ENCODE measurements around the gene IQCH.

IQCH gene

GRCh38 chr15:67506775-67507747 is 252.5 kb downstream of the IQCH start:
- Histone ChIP-seq H3K9me3 (ENCODE audit: control insufficient read depth, low read length) (no peaks in the 10 kb centered on the region), H3K27ac (ENCODE audit: insufficient read depth, low read depth, low read length, poor library complexity, severe bottlenecking) (no peak overlapping the region), H3K4me3 (ENCODE audit: insufficient read depth, low read depth, low read length) (no peak overlapping the region), H3K4me1 (ENCODE audit: control insufficient read depth, insufficient read depth, low read length) (peaks cover under 1% of the 10 kb centered on the region), H3K27me3 (ENCODE audit: control insufficient read depth, insufficient read depth, low read length, poor library complexity, severe bottlenecking) (no peaks in the 10 kb centered on the region), H3K36me3 (ENCODE audit: control insufficient read depth, insufficient read depth, low read length) (no peaks in the 10 kb centered on the region)
- 89 to 95% methylated on average over 9 to 11 of the region's 11 CpGs for WGBS, 2 experiments

- 89 to 93% methylated on average over 2 of the region's 3 CpGs for WGBS, 2 experiments
- H3K27me3 ChIP-seq (ENCODE audit: control insufficient read depth, insufficient read depth, low read length, poor library complexity, severe bottlenecking): no peaks in the 10 kb centered on the region
- H3K36me3 ChIP-seq (ENCODE audit: control insufficient read depth, insufficient read depth, low read length): no peaks in the 10 kb centered on the region
- H3K27ac ChIP-seq (ENCODE audit: insufficient read depth, low read depth, low read length, poor library complexity, severe bottlenecking): no peak overlapping the region
- no peaks in the 10 kb centered on the region for H3K9me3 ChIP-seq (ENCODE audit: control insufficient read depth, low read length)
- H3K4me3 ChIP-seq (ENCODE audit: insufficient read depth, low read depth, low read length): no peak overlapping the region
- no peaks in the 10 kb centered on the region for H3K4me1 ChIP-seq (ENCODE audit: control insufficient read depth, insufficient read depth, low read length)
These were observed 253.8 kb downstream of the IQCH start for GRCh38 chr15:67508407-67508806.

DNA sequence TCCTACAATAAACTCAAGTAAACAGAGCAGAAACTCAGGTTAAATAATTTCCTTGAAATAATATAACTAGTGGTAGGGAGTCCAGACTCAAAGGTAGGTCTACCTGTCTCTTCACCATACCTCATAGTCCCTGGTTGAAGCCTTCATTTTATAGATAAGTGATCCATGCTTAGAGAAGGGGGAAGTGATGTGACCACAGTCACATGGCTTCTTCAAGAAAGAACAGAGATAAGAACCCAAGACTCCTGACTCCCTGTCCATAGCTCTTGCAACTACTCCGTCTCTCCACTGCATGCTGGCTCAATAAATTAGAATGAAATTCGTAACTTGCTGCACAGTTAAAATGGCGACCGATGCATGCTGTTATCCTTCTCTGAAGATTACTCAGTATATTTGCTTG is 255.3 kb downstream of the IQCH start:
- WGBS, 2 experiments: 95 to 96% methylated on average over 4 of the region's 4 CpGs
- no peaks in the 10 kb centered on the region for H3K9me3 ChIP-seq (ENCODE audit: control insufficient read depth, low read length)

DNA sequence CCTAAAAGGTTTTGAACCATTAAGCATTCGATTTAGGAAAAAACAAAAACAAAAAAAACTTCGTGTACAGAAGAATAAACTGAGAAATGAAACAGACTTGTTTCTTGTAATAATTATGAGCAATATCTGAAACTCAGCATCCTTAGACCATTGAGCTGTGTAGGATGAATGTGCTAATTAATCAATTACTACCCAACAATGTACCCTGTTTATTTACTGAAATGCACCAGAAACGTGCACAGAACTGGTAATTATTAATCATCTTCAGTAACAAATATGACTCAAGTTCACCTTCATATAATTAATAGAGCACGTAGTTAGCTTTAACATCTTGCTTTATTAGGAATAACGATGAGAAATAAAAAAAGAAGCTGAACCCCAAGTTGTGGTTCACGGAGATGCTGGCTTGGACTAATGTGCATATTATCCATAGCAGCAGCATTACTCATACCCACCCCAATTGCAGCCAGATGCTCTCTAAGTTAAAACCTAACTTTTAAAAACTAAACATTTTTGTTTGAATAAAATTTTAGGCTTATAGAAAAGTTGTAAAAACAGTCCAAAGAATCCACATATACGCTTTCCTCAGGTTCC is 256.1 kb downstream of the IQCH start:
- 90 to 97% methylated on average over 5 to 7 of the region's 7 CpGs for WGBS, 2 experiments
- H3K4me3 ChIP-seq (ENCODE audit: insufficient read depth, low read depth, low read length): no peak overlapping the region

More for the DNA sequence above, 255.3 kb downstream of the IQCH start:
- Histone ChIP-seq H3K27me3 (ENCODE audit: control insufficient read depth, insufficient read depth, low read length, poor library complexity, severe bottlenecking) (no peaks in the 10 kb centered on the region), H3K27ac (ENCODE audit: insufficient read depth, low read depth, low read length, poor library complexity, severe bottlenecking) (no peak overlapping the region), H3K4me1 (ENCODE audit: control insufficient read depth, insufficient read depth, low read length) (no peaks in the 10 kb centered on the region), H3K4me3 (ENCODE audit: insufficient read depth, low read depth, low read length) (no peak overlapping the region), H3K36me3 (ENCODE audit: control insufficient read depth, insufficient read depth, low read length) (no peaks in the 10 kb centered on the region)

DNA sequence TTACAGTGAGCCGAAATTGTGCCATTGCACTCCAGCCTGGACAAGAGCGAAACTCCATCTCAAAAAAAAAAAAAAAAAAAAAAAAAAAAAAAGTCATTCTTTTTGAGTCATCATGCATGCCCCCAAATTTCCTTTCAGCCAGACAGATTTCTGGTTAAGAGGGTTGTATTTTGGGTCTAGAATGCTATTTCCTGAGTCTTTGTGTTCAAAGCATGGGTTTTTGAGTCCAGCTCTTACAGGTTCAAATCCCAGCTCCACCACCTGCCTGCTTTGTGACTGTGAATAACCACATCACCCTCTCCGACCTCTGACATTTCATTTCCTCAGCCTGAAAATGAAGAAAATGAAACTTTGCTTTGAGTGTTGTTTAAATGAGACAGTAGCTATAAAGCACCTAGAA is 257.0 kb downstream of the IQCH start:
- Histone ChIP-seq H3K4me3 (ENCODE audit: insufficient read depth, low read depth, low read length) (no peak overlapping the region), H3K4me1 (ENCODE audit: control insufficient read depth, insufficient read depth, low read length) (no peaks in the 10 kb centered on the region), H3K36me3 (ENCODE audit: control insufficient read depth, insufficient read depth, low read length) (no peaks in the 10 kb centered on the region), H3K27ac (ENCODE audit: insufficient read depth, low read depth, low read length, poor library complexity, severe bottlenecking) (no peak overlapping the region), H3K27me3 (ENCODE audit: control insufficient read depth, insufficient read depth, low read length, poor library complexity, severe bottlenecking) (no peaks in the 10 kb centered on the region), H3K9me3 (ENCODE audit: control insufficient read depth, low read length) (no peaks in the 10 kb centered on the region)
- 83 to 90% methylated on average over 1 to 2 of the region's 3 CpGs for WGBS, 2 experiments

More for the DNA sequence above, 256.1 kb downstream of the IQCH start:
- Histone ChIP-seq H3K36me3 (ENCODE audit: control insufficient read depth, insufficient read depth, low read length) (no peaks in the 10 kb centered on the region), H3K9me3 (ENCODE audit: control insufficient read depth, low read length) (no peaks in the 10 kb centered on the region), H3K27ac (ENCODE audit: insufficient read depth, low read depth, low read length, poor library complexity, severe bottlenecking) (no peak overlapping the region), H3K4me1 (ENCODE audit: control insufficient read depth, insufficient read depth, low read length) (no peaks in the 10 kb centered on the region), H3K27me3 (ENCODE audit: control insufficient read depth, insufficient read depth, low read length, poor library complexity, severe bottlenecking) (no peaks in the 10 kb centered on the region)

DNA sequence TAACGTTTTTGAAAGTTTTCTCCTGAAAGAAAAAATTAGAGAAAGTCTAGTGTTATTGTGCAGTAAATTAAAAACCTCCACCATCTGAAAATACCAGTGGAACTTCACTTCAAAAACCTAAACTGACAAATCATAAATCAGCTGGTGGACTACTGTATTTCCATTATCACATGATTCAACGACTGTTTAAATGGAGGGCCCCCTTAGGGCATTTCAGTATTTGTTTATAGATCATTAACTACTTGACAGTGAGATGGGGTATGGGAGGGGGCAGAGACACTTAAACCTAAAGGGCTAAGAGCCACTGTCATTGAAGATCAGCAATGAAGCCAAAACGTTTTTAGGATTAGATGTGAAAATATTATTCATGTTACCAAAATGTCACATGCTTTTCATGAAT is 257.6 kb downstream of the IQCH start:
- 65 to 79% methylated on average over 2 to 3 of the region's 3 CpGs for WGBS, 2 experiments
- Histone ChIP-seq H3K4me1 (ENCODE audit: control insufficient read depth, insufficient read depth, low read length) (no peaks in the 10 kb centered on the region), H3K4me3 (ENCODE audit: insufficient read depth, low read depth, low read length) (no peak overlapping the region), H3K9me3 (ENCODE audit: control insufficient read depth, low read length) (no peaks in the 10 kb centered on the region), H3K27me3 (ENCODE audit: control insufficient read depth, insufficient read depth, low read length, poor library complexity, severe bottlenecking) (no peaks in the 10 kb centered on the region), H3K36me3 (ENCODE audit: control insufficient read depth, insufficient read depth, low read length) (no peaks in the 10 kb centered on the region), H3K27ac (ENCODE audit: insufficient read depth, low read depth, low read length, poor library complexity, severe bottlenecking) (no peak overlapping the region)

DNA sequence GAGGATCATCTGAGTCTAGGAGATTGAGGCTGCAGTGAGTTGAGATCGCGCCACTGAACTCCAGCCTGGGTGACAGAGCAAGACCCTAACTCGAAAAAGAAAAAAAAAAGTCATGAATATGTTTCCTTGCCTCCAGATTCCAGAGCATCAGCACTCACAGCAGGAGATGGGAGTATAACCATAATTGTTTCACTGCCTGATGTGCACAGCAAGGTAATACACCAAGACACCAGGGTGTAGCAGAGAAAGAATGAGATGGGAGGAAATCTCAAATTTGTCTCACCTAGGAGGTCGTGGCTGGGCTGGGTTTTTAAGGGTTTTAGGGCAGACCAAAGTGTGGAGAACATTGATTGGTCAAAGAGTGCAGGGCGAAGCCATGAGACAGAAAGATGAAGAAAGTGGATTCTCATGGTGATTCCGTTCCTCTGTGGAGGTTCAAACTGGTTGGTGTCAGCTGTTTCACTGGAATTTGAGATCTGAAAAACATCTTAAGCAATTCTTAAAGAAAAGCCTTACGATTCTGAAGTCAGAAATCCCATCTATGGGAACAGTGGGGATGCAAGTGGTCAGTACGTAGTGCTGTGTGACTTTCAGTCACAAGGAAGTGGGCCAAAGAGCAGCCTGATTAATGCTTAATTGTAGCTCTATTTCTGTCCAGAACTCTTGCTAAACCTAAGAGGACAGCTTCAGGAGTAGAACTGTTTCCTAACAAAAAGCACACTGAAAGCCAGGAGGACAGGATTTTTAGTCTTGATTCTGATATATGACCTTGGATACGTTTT is 258.5 kb downstream of the IQCH start:
- H3K27me3 ChIP-seq (ENCODE audit: control insufficient read depth, insufficient read depth, low read length, poor library complexity, severe bottlenecking): no peaks in the 10 kb centered on the region
- no peak overlapping the region for H3K4me3 ChIP-seq (ENCODE audit: insufficient read depth, low read depth, low read length)
- no peak overlapping the region for H3K27ac ChIP-seq (ENCODE audit: insufficient read depth, low read depth, low read length, poor library complexity, severe bottlenecking)
- no peaks in the 10 kb centered on the region for H3K36me3 ChIP-seq (ENCODE audit: control insufficient read depth, insufficient read depth, low read length)
- H3K4me1 ChIP-seq (ENCODE audit: control insufficient read depth, insufficient read depth, low read length): no peaks in the 10 kb centered on the region
- 84% methylated on average over 9 of the region's 9 CpGs for WGBS, 2 experiments
- H3K9me3 ChIP-seq (ENCODE audit: control insufficient read depth, low read length): no peaks in the 10 kb centered on the region

GRCh38 chr15:67515090-67515489 is 260.5 kb downstream of the IQCH start:
- no peak overlapping the region for H3K27ac ChIP-seq (ENCODE audit: insufficient read depth, low read depth, low read length, poor library complexity, severe bottlenecking)
- H3K4me1 ChIP-seq (ENCODE audit: control insufficient read depth, insufficient read depth, low read length): no peaks in the 10 kb centered on the region
- no peaks in the 10 kb centered on the region for H3K9me3 ChIP-seq (ENCODE audit: control insufficient read depth, low read length)
- no peak overlapping the region for H3K4me3 ChIP-seq (ENCODE audit: insufficient read depth, low read depth, low read length)
- WGBS, 2 experiments: 88 to 97% methylated on average over 3 of the region's 3 CpGs
- H3K27me3 ChIP-seq (ENCODE audit: control insufficient read depth, insufficient read depth, low read length, poor library complexity, severe bottlenecking): no peaks in the 10 kb centered on the region
- no peaks in the 10 kb centered on the region for H3K36me3 ChIP-seq (ENCODE audit: control insufficient read depth, insufficient read depth, low read length)

DNA sequence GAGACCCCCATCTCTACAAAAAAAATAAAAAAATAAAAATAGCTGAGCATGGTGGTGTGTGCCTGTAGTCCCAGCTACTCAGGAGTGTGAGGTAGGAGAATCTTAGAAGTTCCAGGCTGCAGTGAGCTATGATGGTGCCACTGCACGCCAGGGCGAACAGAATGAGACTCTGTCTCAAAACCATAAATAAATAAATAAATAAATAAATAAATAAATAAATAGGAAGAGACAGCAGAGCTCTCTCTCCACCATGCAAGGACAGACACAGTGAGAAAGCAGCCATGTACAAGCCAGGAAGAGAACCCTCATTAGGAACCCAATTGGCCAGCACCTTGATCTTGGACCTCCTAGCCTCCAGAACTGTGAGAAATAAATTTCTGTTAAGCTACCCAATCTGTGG is 261.0 kb downstream of the IQCH start:
- no peaks in the 10 kb centered on the region for H3K36me3 ChIP-seq (ENCODE audit: control insufficient read depth, insufficient read depth, low read length)
- H3K4me3 ChIP-seq (ENCODE audit: insufficient read depth, low read depth, low read length): no peak overlapping the region
- 73% methylated on average over 2 of the region's 2 CpGs; no CpG with 5 or more reads in 1 of the 2 experiments for WGBS, 2 experiments
- peaks cover 3% of the 10 kb centered on the region for H3K27me3 ChIP-seq (ENCODE audit: control insufficient read depth, insufficient read depth, low read length, poor library complexity, severe bottlenecking)
- H3K4me1 ChIP-seq (ENCODE audit: control insufficient read depth, insufficient read depth, low read length): no peaks in the 10 kb centered on the region
- no peak overlapping the region for H3K27ac ChIP-seq (ENCODE audit: insufficient read depth, low read depth, low read length, poor library complexity, severe bottlenecking)
- no peaks in the 10 kb centered on the region for H3K9me3 ChIP-seq (ENCODE audit: control insufficient read depth, low read length)
